HCT116 (cell line): ENCODE data around the gene ATRIP. TPM values are rescaled to one million over a fixed set of nuclear protein-coding genes. Genes with fewer than 3 reads are reported as not detected.

Experiments
- ATAC-seq: fragments of 200-7000 bp; cut with Tn5 transposase; 2 replicates; pipeline ENCODE4 v1.9.1; 2020; ENCODE audit warnings: mild to moderate bottlenecking, moderate library complexity
- BruUV-seq: library from RNA; stranded (reverse); fragments of 400-500 nt; replicated peaks from 2 replicates; lab custom pipeline; 2021; lab: Mats Ljungman, UMichigan
- CTCF ChIA-PET: fragments of 300-600 bp; sonication (Branson Sonifier 250); formaldehyde crosslinking; loops from one replicate; lab custom pipeline; 2021; ENCODE audit warnings: antibody characterized with exemption; lab: Charles Lee
- POLR2A ChIA-PET: fragments of 300-600, 350-600 bp; sonication (Branson Sonifier 250); formaldehyde crosslinking; loops from one replicate; lab custom pipeline; 2021; ENCODE audit warnings: antibody characterized with exemption; lab: Charles Lee
- RAD21 ChIA-PET, 2 experiments: fragments of 300-600 bp; sonication (Branson Sonifier 250); formaldehyde crosslinking; loops; one replicate each; lab custom pipeline; 2023; ENCODE audit warnings: low total read pairs in 2 of 2; ENCODE audit not compliant: uncharacterized antibody in 2 of 2, unreplicated experiment in 2 of 2, low non-redundant PET in 1 of 2; lab: Charles Lee
- DNase-seq: peaks from one replicate; pipeline ENCODE4 v3.0.0-alpha.2; 2010; ENCODE audit warnings: low read depth, low spot score
- H2AFZ ChIP-seq: fragments of 200-600 bp; shearing (Covaris generic), sonication (generic); 2 replicates; pipeline ENCODE4 v1.6.1; 2017; ENCODE audit warnings: low read depth, mixed run types, mixed read lengths, antibody characterized with exemption, low read length; ENCODE audit not compliant: poor library complexity, severe bottlenecking
- H3K27ac ChIP-seq: 2 replicates; pipeline ENCODE4 v1.5.1; 2012; ENCODE audit warnings: low read depth, low read length
- H3K27me3 ChIP-seq: fragments of 200-600 bp; sonication (generic); 2 replicates; pipeline ENCODE4 v1.6.1; 2016; ENCODE audit warnings: mixed run types, low read length, mixed read lengths; ENCODE audit not compliant: insufficient read depth
- H3K36me3 ChIP-seq, 2 experiments: fragments of 200-500 bp in 1 of 2; fragments of 200-600 bp in 1 of 2; sonication (Bioruptor generic) in 1 of 2; sonication (generic) in 1 of 2; 2 replicates each; pipeline versions ENCODE4 v1.5.1 to v1.6.1; 2014 to 2016; ENCODE audit warnings: low read length in 2 of 2, inconsistent platforms in 1 of 2, mixed read lengths in 1 of 2, mixed run types in 1 of 2; ENCODE audit not compliant: insufficient read depth in 2 of 2, control insufficient read depth in 1 of 2
- H3K4me1 ChIP-seq, 2 experiments: fragments of 200-600 bp in 1 of 2; sonication (generic) in 1 of 2; 2 replicates each; pipeline versions ENCODE4 v1.5.1 to v1.6.1; 2012 to 2017; ENCODE audit warnings: low read length in 2 of 2, inconsistent platforms in 1 of 2, mild to moderate bottlenecking in 1 of 2, mixed read lengths in 1 of 2, mixed run types in 1 of 2, moderate library complexity in 1 of 2; ENCODE audit not compliant: insufficient read depth in 2 of 2, control insufficient read depth in 1 of 2
- H3K4me2 ChIP-seq: fragments of 200-600 bp; sonication (generic); 2 replicates; pipeline ENCODE4 v1.6.1; 2017; ENCODE audit warnings: mixed run types, low read length, mixed read lengths
- H3K4me3 ChIP-seq, 2 experiments: fragments of 200-600 bp in 1 of 2; sonication (generic) in 1 of 2; replicated peaks in 1 of 2; 2 replicates each; pipeline ENCODE4 v1.5.1; 2011 to 2016; ENCODE audit warnings: low read length in 2 of 2, control low read depth in 1 of 2, low read depth in 1 of 2, mild to moderate bottlenecking in 1 of 2, mixed read lengths in 1 of 2, mixed run types in 1 of 2
- H3K79me2 ChIP-seq: fragments of 200-600 bp; sonication (generic); 2 replicates; pipeline ENCODE4 v1.6.1; 2017; ENCODE audit warnings: mild to moderate bottlenecking, mixed run types, low read length, moderate library complexity, mixed read lengths; ENCODE audit not compliant: insufficient read depth
- H3K9ac ChIP-seq: fragments of 200-600 bp; sonication (generic); 2 replicates; pipeline ENCODE4 v1.6.1; 2016; ENCODE audit warnings: low read length, mixed read lengths
- H3K9me2 ChIP-seq: fragments of 200-600 bp; sonication (generic), shearing (Covaris generic); 2 replicates; pipeline ENCODE4 v1.6.1; 2017; ENCODE audit warnings: mixed run types, mild to moderate bottlenecking, moderate library complexity; ENCODE audit not compliant: insufficient read depth
- H3K9me3 ChIP-seq, 2 experiments: fragments of 200-500 bp in 1 of 2; fragments of 200-600 bp in 1 of 2; sonication (Bioruptor generic) in 1 of 2; sonication (generic) in 1 of 2; 2 replicates each; pipeline ENCODE4 v1.6.1; 2014 to 2017; ENCODE audit warnings: low read length in 2 of 2, mixed read lengths in 2 of 2, inconsistent platforms in 1 of 2, low read depth in 1 of 2, mild to moderate bottlenecking in 1 of 2, mixed run types in 1 of 2, moderate library complexity in 1 of 2; ENCODE audit not compliant: control insufficient read depth in 1 of 2, insufficient read depth in 1 of 2
- H4K20me1 ChIP-seq: fragments of 200-600 bp; sonication (generic), shearing (Covaris generic); 2 replicates; pipeline ENCODE4 v1.6.1; 2017; ENCODE audit warnings: mixed run types, mild to moderate bottlenecking, moderate library complexity; ENCODE audit not compliant: insufficient read depth
- ZNF274 ChIP-seq: fragments of 200-500 bp; sonication (Bioruptor generic); IDR thresholded peaks from 2 replicates; pipeline ENCODE4 v1.6.1; 2014; ENCODE audit warnings: mild to moderate bottlenecking, low read depth, low read length, inconsistent platforms
- intact Hi-C: fragments of 100-400 bp; cut with micrococcal nuclease; formaldehyde crosslinking; loops from 2 replicates; pipeline ENCODE4 v1.10.0; 2022
- total RNA-seq: library from RNA; stranded (reverse); gene quantifications from one replicate; pipeline ENCODE4 v1.2.1, GENCODE V29; 2021; ENCODE audit not compliant: unreplicated experiment
- TF ChIP-seq, protein P1 (sequence below): IDR thresholded peaks from 2 replicates; pipeline ENCODE4 v1.6.1; 2012; ENCODE audit warnings: low read depth
- TF ChIP-seq, protein P2 (sequence below), 3 experiments: fragments of 200-600 bp in 1 of 3; sonication (generic) in 1 of 3; IDR thresholded peaks in 2 of 3; conservative IDR thresholded peaks in 1 of 3; 2 replicates each; pipeline ENCODE4 v1.5.1; 2012 to 2017; ENCODE audit warnings: low read depth in 2 of 3, low read length in 2 of 3, antibody characterized with exemption in 1 of 3, borderline replicate concordance in 1 of 3, control low read depth in 1 of 3, mild to moderate bottlenecking in 1 of 3, mixed read lengths in 1 of 3, mixed run types in 1 of 3, moderate library complexity in 1 of 3; ENCODE audit not compliant: insufficient read depth in 1 of 3

The ATRIP gene
- total RNA-seq, 1 experiment from 2014 or later: 15.6 TPM

DNA sequence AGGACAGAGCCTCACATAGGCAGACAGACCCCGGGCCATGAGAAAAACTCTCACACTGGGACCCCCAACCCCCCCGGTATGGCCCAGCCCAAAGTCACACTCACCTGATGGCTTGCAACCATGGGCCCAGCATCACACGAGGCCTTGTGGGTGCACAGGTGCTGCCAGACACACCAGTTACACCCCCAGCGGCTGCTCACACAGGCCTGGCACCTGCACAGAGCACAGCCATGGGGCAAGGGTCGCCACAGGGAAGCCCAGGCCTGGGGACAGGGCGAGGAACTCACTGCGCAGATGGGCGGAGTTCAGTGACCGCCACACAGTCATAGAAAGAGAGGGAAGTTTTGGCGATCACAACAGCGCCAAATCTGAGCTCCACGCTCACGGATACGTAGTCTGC, 26.0 kb upstream of the ATRIP start:
- CTCF ChIA-PET: interaction anchor here (0.7 kb wide), 1 partner anchor 20 kb away, joined by 3 read pairs; no protein-coding TSS in a partner anchor
- TF ChIP-seq, protein P1, sequence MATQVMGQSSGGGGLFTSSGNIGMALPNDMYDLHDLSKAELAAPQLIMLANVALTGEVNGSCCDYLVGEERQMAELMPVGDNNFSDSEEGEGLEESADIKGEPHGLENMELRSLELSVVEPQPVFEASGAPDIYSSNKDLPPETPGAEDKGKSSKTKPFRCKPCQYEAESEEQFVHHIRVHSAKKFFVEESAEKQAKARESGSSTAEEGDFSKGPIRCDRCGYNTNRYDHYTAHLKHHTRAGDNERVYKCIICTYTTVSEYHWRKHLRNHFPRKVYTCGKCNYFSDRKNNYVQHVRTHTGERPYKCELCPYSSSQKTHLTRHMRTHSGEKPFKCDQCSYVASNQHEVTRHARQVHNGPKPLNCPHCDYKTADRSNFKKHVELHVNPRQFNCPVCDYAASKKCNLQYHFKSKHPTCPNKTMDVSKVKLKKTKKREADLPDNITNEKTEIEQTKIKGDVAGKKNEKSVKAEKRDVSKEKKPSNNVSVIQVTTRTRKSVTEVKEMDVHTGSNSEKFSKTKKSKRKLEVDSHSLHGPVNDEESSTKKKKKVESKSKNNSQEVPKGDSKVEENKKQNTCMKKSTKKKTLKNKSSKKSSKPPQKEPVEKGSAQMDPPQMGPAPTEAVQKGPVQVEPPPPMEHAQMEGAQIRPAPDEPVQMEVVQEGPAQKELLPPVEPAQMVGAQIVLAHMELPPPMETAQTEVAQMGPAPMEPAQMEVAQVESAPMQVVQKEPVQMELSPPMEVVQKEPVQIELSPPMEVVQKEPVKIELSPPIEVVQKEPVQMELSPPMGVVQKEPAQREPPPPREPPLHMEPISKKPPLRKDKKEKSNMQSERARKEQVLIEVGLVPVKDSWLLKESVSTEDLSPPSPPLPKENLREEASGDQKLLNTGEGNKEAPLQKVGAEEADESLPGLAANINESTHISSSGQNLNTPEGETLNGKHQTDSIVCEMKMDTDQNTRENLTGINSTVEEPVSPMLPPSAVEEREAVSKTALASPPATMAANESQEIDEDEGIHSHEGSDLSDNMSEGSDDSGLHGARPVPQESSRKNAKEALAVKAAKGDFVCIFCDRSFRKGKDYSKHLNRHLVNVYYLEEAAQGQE: no peak
- TF ChIP-seq, protein P2, sequence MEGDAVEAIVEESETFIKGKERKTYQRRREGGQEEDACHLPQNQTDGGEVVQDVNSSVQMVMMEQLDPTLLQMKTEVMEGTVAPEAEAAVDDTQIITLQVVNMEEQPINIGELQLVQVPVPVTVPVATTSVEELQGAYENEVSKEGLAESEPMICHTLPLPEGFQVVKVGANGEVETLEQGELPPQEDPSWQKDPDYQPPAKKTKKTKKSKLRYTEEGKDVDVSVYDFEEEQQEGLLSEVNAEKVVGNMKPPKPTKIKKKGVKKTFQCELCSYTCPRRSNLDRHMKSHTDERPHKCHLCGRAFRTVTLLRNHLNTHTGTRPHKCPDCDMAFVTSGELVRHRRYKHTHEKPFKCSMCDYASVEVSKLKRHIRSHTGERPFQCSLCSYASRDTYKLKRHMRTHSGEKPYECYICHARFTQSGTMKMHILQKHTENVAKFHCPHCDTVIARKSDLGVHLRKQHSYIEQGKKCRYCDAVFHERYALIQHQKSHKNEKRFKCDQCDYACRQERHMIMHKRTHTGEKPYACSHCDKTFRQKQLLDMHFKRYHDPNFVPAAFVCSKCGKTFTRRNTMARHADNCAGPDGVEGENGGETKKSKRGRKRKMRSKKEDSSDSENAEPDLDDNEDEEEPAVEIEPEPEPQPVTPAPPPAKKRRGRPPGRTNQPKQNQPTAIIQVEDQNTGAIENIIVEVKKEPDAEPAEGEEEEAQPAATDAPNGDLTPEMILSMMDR (IDR thresholded peaks at IDR 0.05 in 2 of 3, conservative IDR thresholded peaks at IDR 0.05 in 1 of 3; ENCODE audit: borderline replicate concordance in 1 of 3, insufficient read depth in 1 of 3, low read depth in 2 of 3, low read length in 2 of 3): no peak
- no peak for TF ChIP-seq ZNF274
- TF ChIP-seq, all 23 proteins: peak for 0
- no peak for ATAC-seq

More for the DNA sequence above, 26.0 kb upstream of the ATRIP start:
- H3K9me3 ChIP-seq: no peaks in the 10 kb centered on the region
- H3K4me1 ChIP-seq: no peaks in the 10 kb centered on the region
- H3K9me2 ChIP-seq: no peaks in the 10 kb centered on the region
- H3K36me3 ChIP-seq: no peaks in the 10 kb centered on the region; a peak in 1 of 4 replicates
- no peaks in the 10 kb centered on the region for H3K79me2 ChIP-seq
- DNase-seq: no peak
- no peaks in the 10 kb centered on the region for H4K20me1 ChIP-seq
- no peaks in the 10 kb centered on the region for H3K27me3 ChIP-seq
- H2AFZ ChIP-seq: no peak overlapping the region
- no TSS peak for BruUV-seq
- RAD21 ChIA-PET: no interaction called here
- H3K4me3 ChIP-seq: no peak overlapping the region
- no peak overlapping the region for H3K27ac ChIP-seq
- no peak overlapping the region for H3K4me2 ChIP-seq
- H3K9ac ChIP-seq: no peak overlapping the region
- POLR2A ChIA-PET: no interaction called here
- intact Hi-C loops: no loop called here
